ENCODE data around the gene PTPRB.

PTPRB gene

DNA sequence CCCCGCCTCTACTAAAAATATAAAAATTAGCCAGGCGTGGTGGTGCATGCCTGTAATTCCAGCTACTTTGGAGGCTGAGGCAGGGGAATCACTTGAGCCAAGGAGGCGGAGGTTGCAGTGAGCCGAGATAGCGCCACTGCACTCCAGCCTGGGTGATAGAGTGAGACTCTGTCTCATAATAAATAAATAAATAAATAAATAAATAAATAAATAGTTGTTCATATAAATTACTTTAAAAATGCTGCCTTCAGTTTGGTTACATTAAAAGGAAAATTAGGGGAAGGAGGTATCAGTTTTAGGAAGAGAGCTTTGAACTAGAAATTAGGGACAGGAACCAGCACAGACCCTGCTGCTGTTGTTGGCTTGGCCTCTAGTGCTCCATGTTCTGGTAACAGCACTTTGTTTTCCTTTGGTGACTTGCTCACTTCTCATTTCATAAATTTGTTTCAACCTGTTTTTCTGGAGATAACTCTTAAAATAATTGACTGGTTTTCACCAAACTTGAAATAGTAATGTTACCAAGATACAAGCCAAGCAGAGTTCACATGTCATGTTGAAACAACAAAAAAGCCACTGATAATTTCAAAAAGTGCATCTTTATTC lies 22.9 kb upstream of the PTPRB start:
- H3K4me3 ChIP-seq (ENCODE audit: low read depth, low read length) = no peak overlapping the region
- TF ChIP-seq, protein P1, sequence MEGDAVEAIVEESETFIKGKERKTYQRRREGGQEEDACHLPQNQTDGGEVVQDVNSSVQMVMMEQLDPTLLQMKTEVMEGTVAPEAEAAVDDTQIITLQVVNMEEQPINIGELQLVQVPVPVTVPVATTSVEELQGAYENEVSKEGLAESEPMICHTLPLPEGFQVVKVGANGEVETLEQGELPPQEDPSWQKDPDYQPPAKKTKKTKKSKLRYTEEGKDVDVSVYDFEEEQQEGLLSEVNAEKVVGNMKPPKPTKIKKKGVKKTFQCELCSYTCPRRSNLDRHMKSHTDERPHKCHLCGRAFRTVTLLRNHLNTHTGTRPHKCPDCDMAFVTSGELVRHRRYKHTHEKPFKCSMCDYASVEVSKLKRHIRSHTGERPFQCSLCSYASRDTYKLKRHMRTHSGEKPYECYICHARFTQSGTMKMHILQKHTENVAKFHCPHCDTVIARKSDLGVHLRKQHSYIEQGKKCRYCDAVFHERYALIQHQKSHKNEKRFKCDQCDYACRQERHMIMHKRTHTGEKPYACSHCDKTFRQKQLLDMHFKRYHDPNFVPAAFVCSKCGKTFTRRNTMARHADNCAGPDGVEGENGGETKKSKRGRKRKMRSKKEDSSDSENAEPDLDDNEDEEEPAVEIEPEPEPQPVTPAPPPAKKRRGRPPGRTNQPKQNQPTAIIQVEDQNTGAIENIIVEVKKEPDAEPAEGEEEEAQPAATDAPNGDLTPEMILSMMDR (IDR thresholded peaks at IDR 0.05; ENCODE audit: low read depth, low read length) = no peak
- in situ Hi-C loops (cut with HindIII; ENCODE audit: low sequenced_read_pairs) = no loop called here
- DNase-seq (ENCODE audit: low read depth, low spot score) = no peak

DNA sequence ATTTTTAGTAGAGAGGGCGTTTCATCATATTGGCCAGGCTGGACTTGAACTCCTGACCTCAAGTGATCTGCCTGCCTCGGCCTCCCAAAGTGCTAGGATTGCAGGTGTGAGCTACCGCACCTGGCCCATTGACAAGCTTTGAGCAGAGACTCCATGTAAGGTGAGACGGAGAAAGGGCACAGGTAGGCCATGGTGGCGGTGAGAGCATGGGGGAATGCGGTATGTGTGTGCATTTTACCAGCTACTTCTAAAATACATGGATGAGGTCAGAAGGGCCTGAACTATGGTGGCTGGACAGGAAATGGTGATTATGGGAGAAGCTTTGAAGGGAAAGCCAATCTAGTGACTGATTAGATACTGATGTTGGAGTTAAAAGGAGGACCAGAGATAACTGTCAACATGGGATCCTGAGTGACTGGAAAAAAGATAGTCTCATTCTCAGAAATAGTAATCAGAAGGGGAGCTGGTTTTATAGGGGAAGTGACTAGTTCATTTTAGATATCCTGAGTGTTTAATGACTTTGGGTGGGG lies 21.9 kb upstream of the PTPRB start:
- H3K4me3 ChIP-seq (ENCODE audit: low read depth, low read length) = no peak overlapping the region
- DNase-seq (ENCODE audit: low read depth, low spot score) = no peak
- in situ Hi-C loops (cut with HindIII; ENCODE audit: low sequenced_read_pairs) = no loop called here
- TF ChIP-seq, protein P1 (IDR thresholded peaks at IDR 0.05; ENCODE audit: low read depth, low read length) = no peak

- TF ChIP-seq, protein P1 (IDR thresholded peaks at IDR 0.05; ENCODE audit: low read depth, low read length) = no peak
- DNase-seq (ENCODE audit: low read depth, low spot score) = no peak
- no peak overlapping the region for H3K4me3 ChIP-seq (ENCODE audit: low read depth, low read length)
- in situ Hi-C loops (cut with HindIII; ENCODE audit: low sequenced_read_pairs) = no loop called here
Observed at GRCh38 chr12:70657616-70658286, 20.5 kb upstream of the PTPRB start.

DNA sequence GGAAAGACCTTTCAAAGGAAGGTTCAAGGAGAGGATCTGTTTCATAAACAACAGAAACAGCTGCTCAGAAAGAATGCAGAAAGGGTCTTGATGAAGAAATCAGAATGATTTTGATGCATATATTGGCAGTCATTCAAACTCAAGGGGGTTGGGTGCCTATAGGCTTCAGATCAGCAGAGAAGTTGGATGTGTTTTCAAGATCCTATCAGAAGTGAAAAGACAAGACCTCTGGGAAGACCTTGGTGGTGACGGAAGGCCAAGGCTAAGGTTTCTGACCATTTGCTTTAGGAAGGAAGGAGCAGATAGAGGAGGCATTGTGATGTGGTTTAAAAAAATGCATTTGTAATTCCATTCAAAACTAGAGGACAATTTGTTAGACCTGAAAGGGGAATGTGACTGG lies 15.2 kb upstream of the PTPRB start:
- in situ Hi-C loops (cut with HindIII; ENCODE audit: low sequenced_read_pairs) = no loop called here
- H3K4me3 ChIP-seq (ENCODE audit: low read depth, low read length) = no peak overlapping the region
- no peak for DNase-seq (ENCODE audit: low read depth, low spot score)
- TF ChIP-seq, protein P1 (IDR thresholded peaks at IDR 0.05; ENCODE audit: low read depth, low read length) = no peak

DNA sequence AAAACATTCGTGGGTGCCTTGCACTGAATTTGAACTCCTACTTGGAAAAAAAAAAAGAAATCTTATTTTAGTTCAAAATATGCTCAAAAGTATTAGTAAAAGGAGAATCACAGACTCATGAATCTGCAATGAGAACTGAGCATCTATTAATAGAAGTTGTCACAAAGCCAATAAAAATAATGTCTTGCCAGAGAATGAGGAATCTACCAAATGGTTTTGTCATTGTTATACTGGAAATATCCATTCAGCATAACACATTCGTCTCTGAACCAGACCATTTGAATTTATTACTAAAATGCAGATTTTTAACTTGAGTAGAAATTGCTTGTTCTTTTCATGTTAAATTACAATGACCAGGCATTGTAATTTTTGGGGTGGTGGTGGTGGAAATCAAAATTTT lies 11.6 kb upstream of the PTPRB start:
- in situ Hi-C loops (cut with HindIII; ENCODE audit: low sequenced_read_pairs) = no loop called here
- TF ChIP-seq, protein P1 (IDR thresholded peaks at IDR 0.05; ENCODE audit: low read depth, low read length) = no peak
- H3K4me3 ChIP-seq (ENCODE audit: low read depth, low read length) = no peak overlapping the region
- DNase-seq (ENCODE audit: low read depth, low spot score) = peak; percentile 81

- in situ Hi-C loops (cut with HindIII; ENCODE audit: low sequenced_read_pairs) = no loop called here
- no peak overlapping the region for H3K4me3 ChIP-seq (ENCODE audit: low read depth, low read length)
- DNase-seq (ENCODE audit: low read depth, low spot score) = peak; percentile 29
- TF ChIP-seq, protein P1 (IDR thresholded peaks at IDR 0.05; ENCODE audit: low read depth, low read length) = no peak
Observed at GRCh38 chr12:70648191-70648590, 11.0 kb upstream of the PTPRB start.

Measured in astrocyte of the spinal cord (primary cell).